ENCODE results near the gene SCYGR1. TPM values are rescaled to one million over a fixed set of nuclear protein-coding genes. Genes with fewer than 3 reads are reported as not detected.
"Not testable (repeated sequence)": the region's sequence is repeated elsewhere in the genome, so short reads cannot be mapped to it uniquely, and the experiment has no call there.

Gene SCYGR1
- total RNA-seq, 4 donors from 2014 or later = not detected

GRCh38 chr2:227370092-227370491 is 17.7 kb downstream of the SCYGR1 start:
- H3K9me3 ChIP-seq = no peaks in the 10 kb centered on the region
- WGBS = 73% methylated on average over 8 of the region's 8 CpGs

GRCh38 chr2:227368574-227368973 is 19.2 kb downstream of the SCYGR1 start:
- no peak for DNase-seq (ENCODE audit: low spot score in 2 of 2)
- H3K27ac ChIP-seq = no peak overlapping the region
- no peak overlapping the region for H3K4me3 ChIP-seq
- 91% methylated on average over 5 of the region's 5 CpGs for WGBS
- H3K27me3 ChIP-seq = no peaks in the 10 kb centered on the region
- H3K9me3 ChIP-seq = no peaks in the 10 kb centered on the region
- peaks cover 13% of the 10 kb centered on the region for H3K4me1 ChIP-seq
- H3K36me3 ChIP-seq = no peaks in the 10 kb centered on the region
- TF ChIP-seq, protein P1, sequence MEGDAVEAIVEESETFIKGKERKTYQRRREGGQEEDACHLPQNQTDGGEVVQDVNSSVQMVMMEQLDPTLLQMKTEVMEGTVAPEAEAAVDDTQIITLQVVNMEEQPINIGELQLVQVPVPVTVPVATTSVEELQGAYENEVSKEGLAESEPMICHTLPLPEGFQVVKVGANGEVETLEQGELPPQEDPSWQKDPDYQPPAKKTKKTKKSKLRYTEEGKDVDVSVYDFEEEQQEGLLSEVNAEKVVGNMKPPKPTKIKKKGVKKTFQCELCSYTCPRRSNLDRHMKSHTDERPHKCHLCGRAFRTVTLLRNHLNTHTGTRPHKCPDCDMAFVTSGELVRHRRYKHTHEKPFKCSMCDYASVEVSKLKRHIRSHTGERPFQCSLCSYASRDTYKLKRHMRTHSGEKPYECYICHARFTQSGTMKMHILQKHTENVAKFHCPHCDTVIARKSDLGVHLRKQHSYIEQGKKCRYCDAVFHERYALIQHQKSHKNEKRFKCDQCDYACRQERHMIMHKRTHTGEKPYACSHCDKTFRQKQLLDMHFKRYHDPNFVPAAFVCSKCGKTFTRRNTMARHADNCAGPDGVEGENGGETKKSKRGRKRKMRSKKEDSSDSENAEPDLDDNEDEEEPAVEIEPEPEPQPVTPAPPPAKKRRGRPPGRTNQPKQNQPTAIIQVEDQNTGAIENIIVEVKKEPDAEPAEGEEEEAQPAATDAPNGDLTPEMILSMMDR (IDR thresholded peaks at IDR 0.05) = no peak
- TF ChIP-seq POLR2A (IDR thresholded peaks at IDR 0.05) = no peak
- no peak for TF ChIP-seq POLR2AphosphoS5 (IDR thresholded peaks at IDR 0.05)
- no peak for TF ChIP-seq EP300 (IDR thresholded peaks at IDR 0.05)

More at GRCh38 chr2:227370092-227370491, 17.7 kb downstream of the SCYGR1 start:
- Histone ChIP-seq H3K4me3 (no peak overlapping the region), H3K27ac (no peak overlapping the region), H3K4me1 (peaks cover 13% of the 10 kb centered on the region), H3K27me3 (no peaks in the 10 kb centered on the region), H3K36me3 (no peaks in the 10 kb centered on the region)
- DNase-seq (ENCODE audit: low spot score in 2 of 2) = no peak
- TF ChIP-seq, protein P1 (IDR thresholded peaks at IDR 0.05) = no peak
- no peak for TF ChIP-seq EP300 (IDR thresholded peaks at IDR 0.05)
- TF ChIP-seq POLR2A (IDR thresholded peaks at IDR 0.05) = no peak
- no peak for TF ChIP-seq POLR2AphosphoS5 (IDR thresholded peaks at IDR 0.05)

DNA sequence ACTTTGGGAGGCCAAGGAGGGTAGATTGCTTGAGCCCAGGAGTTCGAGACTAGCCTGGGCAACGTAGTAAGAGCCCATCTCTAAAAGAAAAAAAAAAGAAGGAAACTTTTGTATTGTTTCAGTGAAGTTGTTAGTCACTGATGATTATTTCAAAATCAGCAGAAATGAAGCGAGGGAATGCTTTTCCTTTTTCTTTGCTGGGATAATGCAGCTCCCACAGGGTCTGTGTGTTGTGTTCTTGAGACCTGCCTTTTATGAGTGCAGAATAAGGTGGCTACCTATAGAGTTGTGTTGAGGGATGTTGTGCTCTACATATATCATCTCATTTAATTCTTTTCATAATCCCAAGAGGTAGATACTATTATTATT is 20.3 kb downstream of the SCYGR1 start:
- Histone ChIP-seq H3K27me3 (no peaks in the 10 kb centered on the region), H3K36me3 (no peaks in the 10 kb centered on the region), H3K4me1 (peaks cover 13% of the 10 kb centered on the region), H3K27ac (no peak overlapping the region), H3K4me3 (no peak overlapping the region), H3K9me3 (no peaks in the 10 kb centered on the region)
- TF ChIP-seq, protein P1 (IDR thresholded peaks at IDR 0.05) = no peak
- no peak for TF ChIP-seq POLR2A (IDR thresholded peaks at IDR 0.05)
- TF ChIP-seq EP300 (IDR thresholded peaks at IDR 0.05) = no peak
- no peak for TF ChIP-seq POLR2AphosphoS5 (IDR thresholded peaks at IDR 0.05)
- WGBS = 80% methylated on average over 3 of the region's 3 CpGs
- DNase-seq (ENCODE audit: low spot score in 2 of 2) = no peak

DNA sequence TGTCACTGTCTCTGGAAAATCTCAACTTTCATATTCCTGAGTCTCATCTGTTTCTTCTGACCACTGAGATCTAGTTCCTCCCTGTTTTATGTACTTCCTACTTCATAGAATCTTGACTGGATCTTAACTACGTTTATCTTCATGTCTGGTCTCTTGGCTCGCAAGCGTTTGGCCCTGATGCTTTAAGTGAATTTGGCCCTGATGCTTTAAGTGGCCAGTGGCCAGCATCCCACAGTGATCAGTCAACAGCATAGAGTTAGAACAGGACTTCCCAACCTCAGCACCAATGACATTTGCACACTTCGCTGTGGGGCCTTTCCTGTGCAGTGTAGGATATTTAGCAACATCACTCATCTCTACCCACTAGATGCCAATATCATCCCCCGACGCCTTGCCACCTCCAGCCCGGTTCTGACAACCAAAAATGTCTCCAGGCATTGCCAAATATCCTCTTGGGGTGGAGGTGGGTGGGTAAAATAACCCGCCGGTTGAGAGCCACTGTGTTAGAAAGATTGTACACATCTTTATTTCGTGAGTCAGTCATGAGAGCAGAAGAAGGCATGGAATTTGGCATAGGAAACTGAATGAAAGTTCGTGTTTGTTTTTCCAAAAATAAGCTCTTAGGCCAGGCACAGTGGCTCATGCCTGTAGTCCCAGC is 20.9 kb downstream of the SCYGR1 start:
- Histone ChIP-seq H3K4me1 (peaks cover 13% of the 10 kb centered on the region), H3K36me3 (no peaks in the 10 kb centered on the region), H3K27me3 (no peaks in the 10 kb centered on the region), H3K27ac (no peak overlapping the region), H3K9me3 (no peaks in the 10 kb centered on the region), H3K4me3 (no peak overlapping the region)
- no peak for DNase-seq (ENCODE audit: low spot score in 2 of 2)
- WGBS = 56% methylated on average over 11 of the region's 11 CpGs
- TF ChIP-seq, protein P1 (IDR thresholded peaks at IDR 0.05) = no peak
- no peak for TF ChIP-seq POLR2A (IDR thresholded peaks at IDR 0.05)
- TF ChIP-seq EP300 (IDR thresholded peaks at IDR 0.05) = no peak
- no peak for TF ChIP-seq POLR2AphosphoS5 (IDR thresholded peaks at IDR 0.05)

DNA sequence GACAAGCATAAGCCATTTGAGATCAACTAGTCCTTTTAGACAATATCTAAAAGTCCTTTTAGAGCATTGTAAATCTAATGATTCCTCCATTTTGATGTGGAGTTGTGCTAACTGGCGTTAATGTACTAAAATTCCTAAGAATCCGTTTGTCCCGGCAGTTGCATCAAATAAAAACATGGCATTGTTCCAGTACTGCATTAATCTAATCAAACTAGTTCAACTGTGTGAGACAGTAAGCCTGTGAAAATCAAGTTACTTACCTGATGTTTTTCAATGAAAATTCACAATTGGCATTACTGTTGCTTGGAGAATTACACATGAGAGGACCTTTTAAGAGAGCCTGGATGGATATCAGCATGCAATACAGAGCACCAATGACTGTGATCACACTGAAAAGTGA is 21.9 kb downstream of the SCYGR1 start:
- no peak for DNase-seq (ENCODE audit: low spot score in 2 of 2)
- no peaks in the 10 kb centered on the region for H3K27me3 ChIP-seq
- peaks cover 2% of the 10 kb centered on the region for H3K36me3 ChIP-seq
- 36% methylated on average over 3 of the region's 3 CpGs for WGBS
- no peak overlapping the region for H3K27ac ChIP-seq
- no peaks in the 10 kb centered on the region for H3K9me3 ChIP-seq
- H3K4me3 ChIP-seq = no peak overlapping the region
- peaks cover 13% of the 10 kb centered on the region for H3K4me1 ChIP-seq
- TF ChIP-seq POLR2A (IDR thresholded peaks at IDR 0.05) = no peak
- TF ChIP-seq POLR2AphosphoS5 (IDR thresholded peaks at IDR 0.05) = no peak
- TF ChIP-seq EP300 (IDR thresholded peaks at IDR 0.05) = no peak
- TF ChIP-seq, protein P1 (IDR thresholded peaks at IDR 0.05) = no peak

- WGBS = 82% methylated on average over 11 of the region's 11 CpGs
- not testable (repeated sequence) for DNase-seq (ENCODE audit: low spot score in 2 of 2); H3K9me3 ChIP-seq; H3K36me3 ChIP-seq; H3K27ac ChIP-seq; H3K4me3 ChIP-seq; H3K27me3 ChIP-seq
- H3K4me1 ChIP-seq = peaks cover 13% of the 10 kb centered on the region
These were observed 23.0 kb downstream of the SCYGR1 start for GRCh38 chr2:227364585-227365263.

Data from suprapubic skin (tissue), 4 donors.